ENCODE data around the gene SORL1. TPM values are rescaled to one million over a fixed set of nuclear protein-coding genes. Genes with fewer than 3 reads are reported as not detected.

The SORL1 gene
- total RNA-seq, 1 donor from 2014 or later = 28.4 TPM

DNA sequence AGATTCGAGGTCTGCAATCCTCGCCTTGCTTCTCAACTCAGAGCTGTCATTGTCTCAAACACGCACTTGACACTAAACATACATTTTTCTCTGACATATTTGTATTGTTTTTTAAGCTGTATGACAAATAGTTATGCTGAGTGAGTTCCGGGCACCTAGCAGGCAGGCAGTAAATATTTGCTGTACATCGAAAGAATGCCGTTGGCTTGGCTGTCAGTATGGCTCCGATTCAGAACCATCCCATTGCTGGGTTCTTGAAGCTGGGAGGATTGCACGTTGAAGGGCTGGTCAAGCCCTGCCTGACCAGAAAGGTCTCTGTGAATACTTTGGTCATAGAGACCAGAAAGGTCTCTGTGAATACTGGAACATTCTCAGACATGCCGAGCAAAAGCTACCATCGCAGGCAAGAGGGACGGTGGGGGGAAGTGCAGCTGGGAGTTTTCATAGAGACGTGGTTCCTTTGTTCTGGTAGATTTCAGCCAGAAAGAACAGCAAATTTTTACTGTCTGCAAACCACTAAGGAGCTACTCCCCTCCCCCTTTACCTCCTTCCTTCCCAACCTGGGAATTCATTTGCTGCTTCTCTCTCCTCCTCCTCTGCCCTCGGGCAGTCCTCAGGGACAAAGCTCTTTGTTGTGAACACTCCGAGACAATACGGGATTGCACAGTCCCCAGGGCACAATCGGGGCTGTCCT is 202.9 kb downstream of the SORL1 start:
- Mint-ChIP-seq H3K27ac (peak overlapping the region; percentile 67), H3K4me1 (peaks cover 24% of the 10 kb centered on the region), H3K36me3 (ENCODE audit: low read depth) (no peaks in the 10 kb centered on the region), H3K9me3 (no peaks in the 10 kb centered on the region), H3K27me3 (peaks cover 17% of the 10 kb centered on the region), H3K4me3 (peak overlapping the region; percentile 78)
- intact Hi-C loops (cut with micrococcal nuclease) = no loop called here
- no peak for DNase-seq

DNA sequence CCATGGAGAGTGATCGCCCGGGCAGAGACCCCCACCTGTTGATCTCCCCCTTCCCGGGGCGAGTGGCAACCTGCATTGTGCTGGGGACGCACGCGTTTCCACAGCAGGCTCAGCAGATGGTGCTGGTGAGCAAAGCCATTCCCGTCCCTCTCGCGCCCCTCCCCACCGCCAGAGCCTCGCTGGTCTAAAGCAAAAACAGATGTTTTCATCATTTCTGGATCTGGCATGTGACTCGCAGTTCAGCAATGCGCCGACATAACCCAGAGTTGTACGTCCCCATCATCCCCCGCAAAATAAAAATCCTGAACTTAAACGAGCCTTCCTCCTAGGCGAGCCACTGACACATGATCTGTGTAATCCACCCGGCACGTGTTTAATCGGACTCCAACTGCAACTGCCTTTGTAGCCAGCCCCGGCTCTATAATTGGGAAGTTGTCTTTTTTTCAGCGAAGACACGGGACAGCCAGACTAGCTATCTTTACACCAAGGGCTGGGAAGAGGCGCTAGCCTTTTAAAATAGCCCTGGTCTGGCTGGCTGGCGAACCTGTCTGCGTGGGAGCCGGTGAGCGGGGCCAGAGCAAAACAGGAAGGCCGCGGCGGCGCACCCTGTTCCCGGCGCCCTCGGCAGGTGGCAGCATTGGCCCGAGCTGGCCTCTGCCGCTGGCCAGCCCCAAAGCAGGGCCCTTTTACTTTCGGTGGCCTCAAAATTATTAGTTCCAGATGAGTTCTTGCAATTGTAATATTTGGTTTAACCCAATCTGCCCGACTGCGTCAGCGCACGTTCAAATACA is 203.6 kb downstream of the SORL1 start:
- peak; percentile 89 for DNase-seq
- peaks cover 17% of the 10 kb centered on the region for H3K27me3 Mint-ChIP-seq
- peak overlapping the region; percentile 67 for H3K27ac Mint-ChIP-seq
- peaks cover 17% of the 10 kb centered on the region for H3K4me1 Mint-ChIP-seq
- no peaks in the 10 kb centered on the region for H3K36me3 Mint-ChIP-seq (ENCODE audit: low read depth)
- intact Hi-C loops (cut with micrococcal nuclease) = loop anchor here (1.0 kb wide), 2 partner anchors 547 to 850 kb away; no protein-coding TSS in a partner anchor
- H3K4me3 Mint-ChIP-seq = peak overlapping the region; percentile 78
- H3K9me3 Mint-ChIP-seq = no peaks in the 10 kb centered on the region

DNA sequence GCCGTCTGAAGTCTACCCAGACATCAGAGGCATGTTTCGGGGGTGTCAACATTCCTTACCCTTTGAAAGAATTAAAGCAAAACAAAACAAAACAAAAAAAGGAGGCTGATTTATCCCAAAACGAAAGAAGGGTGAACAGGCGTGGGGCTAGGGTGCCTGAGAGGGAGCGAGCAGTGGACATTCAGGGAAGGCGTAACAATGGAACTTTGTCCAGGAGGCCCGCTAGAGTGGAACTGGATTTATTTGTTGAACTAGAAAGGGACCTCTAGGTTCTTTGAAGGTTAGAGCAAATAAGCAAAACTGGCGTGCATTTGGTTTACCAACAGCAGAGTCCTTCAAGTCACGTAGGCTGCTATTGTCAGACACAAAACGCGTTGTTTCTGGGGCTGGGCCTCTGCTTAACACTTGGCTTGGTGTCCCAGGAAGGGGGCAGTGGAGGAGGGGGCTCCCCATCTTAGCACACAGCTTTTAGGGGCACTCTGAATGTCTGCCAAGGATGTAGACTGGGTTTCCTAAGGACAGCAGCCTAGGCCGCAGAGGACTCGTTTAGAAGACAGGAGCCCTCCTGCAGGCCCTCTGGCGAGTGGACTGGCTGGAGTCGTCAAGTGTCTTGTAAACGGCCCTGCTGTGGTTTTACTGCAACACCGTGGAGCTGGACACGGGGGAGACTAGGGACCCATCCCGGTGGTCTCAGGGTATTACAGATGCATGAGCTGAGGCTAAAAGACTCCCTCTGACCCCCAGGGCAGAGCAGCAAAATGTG is 204.4 kb downstream of the SORL1 start:
- H3K27me3 Mint-ChIP-seq = peaks cover 17% of the 10 kb centered on the region
- peaks cover 10% of the 10 kb centered on the region for H3K4me1 Mint-ChIP-seq
- intact Hi-C loops (cut with micrococcal nuclease) = loop anchor here (1.0 kb wide), 2 partner anchors 546 to 849 kb away; no protein-coding TSS in a partner anchor
- no peak for DNase-seq
- H3K4me3 Mint-ChIP-seq = peak overlapping the region; percentile 78
- no peaks in the 10 kb centered on the region for H3K36me3 Mint-ChIP-seq (ENCODE audit: low read depth)
- no peak overlapping the region for H3K27ac Mint-ChIP-seq
- no peaks in the 10 kb centered on the region for H3K9me3 Mint-ChIP-seq

DNA sequence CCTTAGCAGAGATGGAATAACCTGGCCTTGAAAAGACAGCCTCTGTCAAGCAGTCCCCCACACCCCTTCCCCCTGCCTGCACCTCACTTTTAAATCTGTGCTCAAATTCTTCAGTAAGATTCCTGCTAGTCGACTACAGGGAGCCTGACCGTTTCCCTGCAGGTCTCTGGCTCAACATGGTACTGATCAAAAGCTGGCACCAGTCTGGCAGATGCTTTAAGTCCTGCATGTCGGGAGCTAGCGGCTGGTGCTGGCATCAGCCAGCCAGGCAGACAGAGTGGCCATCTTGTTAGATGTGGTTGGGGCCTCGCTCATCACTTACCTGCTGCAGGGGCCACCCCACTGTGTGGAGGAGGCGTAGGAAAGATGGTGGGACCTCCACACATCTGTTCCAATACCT is 205.0 kb downstream of the SORL1 start:
- Mint-ChIP-seq H3K4me3 (no peak overlapping the region), H3K36me3 (ENCODE audit: low read depth) (no peaks in the 10 kb centered on the region), H3K4me1 (peaks cover 10% of the 10 kb centered on the region), H3K9me3 (no peaks in the 10 kb centered on the region), H3K27me3 (peaks cover 17% of the 10 kb centered on the region), H3K27ac (no peak overlapping the region)
- intact Hi-C loops (cut with micrococcal nuclease) = no loop called here
- no peak for DNase-seq

DNA sequence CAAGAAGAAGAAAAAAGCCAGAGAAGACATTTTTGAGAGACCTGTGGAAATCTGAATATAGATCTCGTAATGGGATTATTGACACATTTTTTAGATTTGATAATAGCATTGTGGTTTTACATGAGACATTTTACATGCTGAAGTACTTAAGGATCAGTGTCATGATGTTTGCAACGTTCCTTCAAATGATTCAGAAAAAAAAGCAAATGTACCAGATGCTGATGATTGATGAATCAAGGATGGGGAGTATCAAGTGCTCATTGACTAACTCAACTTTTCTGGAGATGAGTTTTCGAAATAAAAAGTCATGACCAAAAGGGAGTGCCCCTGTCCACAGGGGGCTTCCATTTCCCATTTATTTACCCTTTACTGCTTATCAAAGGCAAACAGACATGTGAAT is 207.7 kb downstream of the SORL1 start:
- Mint-ChIP-seq H3K27me3 (peaks cover 7% of the 10 kb centered on the region), H3K9me3 (no peaks in the 10 kb centered on the region), H3K27ac (no peak overlapping the region), H3K4me3 (no peak overlapping the region), H3K4me1 (peaks cover 10% of the 10 kb centered on the region), H3K36me3 (ENCODE audit: low read depth) (no peaks in the 10 kb centered on the region)
- intact Hi-C loops (cut with micrococcal nuclease) = no loop called here
- no peak for DNase-seq

DNA sequence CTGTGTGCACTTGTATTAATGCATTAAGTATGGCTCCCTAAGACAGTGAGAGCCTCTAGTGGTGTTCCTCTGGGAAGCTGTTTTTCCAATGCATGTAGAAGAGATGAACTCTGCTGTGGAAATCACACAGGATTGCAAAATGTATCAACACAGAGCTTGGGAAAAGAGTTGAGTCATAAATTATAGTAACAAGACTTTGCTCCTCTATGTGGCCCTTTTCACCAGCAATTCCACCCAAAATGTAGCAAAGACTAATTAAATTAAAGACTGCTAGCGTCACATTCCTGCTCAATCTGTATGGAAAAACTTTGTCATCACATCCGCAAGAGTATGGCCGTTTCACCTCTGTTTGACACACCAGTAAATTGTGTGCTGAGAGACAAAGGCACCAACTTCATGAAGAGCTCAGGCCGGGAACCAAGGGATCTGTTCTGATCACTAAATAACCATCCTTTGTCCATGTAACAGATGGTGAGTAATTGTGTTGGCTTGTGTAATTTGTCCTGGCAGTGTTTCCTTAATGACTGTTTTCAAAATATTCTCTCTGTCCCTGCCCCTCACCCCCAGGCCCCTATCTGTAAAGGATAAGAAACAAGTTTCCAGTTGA is 209.9 kb downstream of the SORL1 start:
- DNase-seq = no peak
- no peak overlapping the region for H3K4me3 Mint-ChIP-seq
- peaks cover 2% of the 10 kb centered on the region for H3K27me3 Mint-ChIP-seq
- H3K36me3 Mint-ChIP-seq (ENCODE audit: low read depth) = no peaks in the 10 kb centered on the region
- intact Hi-C loops (cut with micrococcal nuclease) = no loop called here
- no peaks in the 10 kb centered on the region for H3K4me1 Mint-ChIP-seq
- no peaks in the 10 kb centered on the region for H3K9me3 Mint-ChIP-seq
- no peak overlapping the region for H3K27ac Mint-ChIP-seq

DNA sequence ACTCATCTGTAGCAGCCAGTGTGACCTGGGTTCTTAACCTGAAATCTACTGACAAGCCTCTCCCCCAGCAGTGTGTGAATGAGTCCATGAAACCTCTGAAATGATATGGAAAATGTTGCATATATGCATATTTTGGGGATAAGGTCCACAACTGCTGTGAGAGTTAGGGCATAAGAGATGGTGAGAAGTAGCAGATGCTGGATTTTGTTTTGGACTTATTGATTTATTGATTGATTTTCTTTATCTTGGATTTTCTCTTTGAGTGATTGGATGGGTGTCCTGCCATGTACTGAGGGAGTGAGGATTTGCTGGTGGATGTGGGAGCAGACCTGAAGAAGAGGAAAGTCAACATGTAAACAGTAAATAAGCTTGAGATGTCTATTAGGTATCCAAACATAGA is 212.0 kb downstream of the SORL1 start:
- H3K36me3 Mint-ChIP-seq (ENCODE audit: low read depth) = no peaks in the 10 kb centered on the region
- no peak for DNase-seq
- intact Hi-C loops (cut with micrococcal nuclease) = no loop called here
- H3K27ac Mint-ChIP-seq = no peak overlapping the region
- H3K4me3 Mint-ChIP-seq = no peak overlapping the region
- no peaks in the 10 kb centered on the region for H3K4me1 Mint-ChIP-seq
- peaks cover 2% of the 10 kb centered on the region for H3K27me3 Mint-ChIP-seq
- no peaks in the 10 kb centered on the region for H3K9me3 Mint-ChIP-seq

DNA sequence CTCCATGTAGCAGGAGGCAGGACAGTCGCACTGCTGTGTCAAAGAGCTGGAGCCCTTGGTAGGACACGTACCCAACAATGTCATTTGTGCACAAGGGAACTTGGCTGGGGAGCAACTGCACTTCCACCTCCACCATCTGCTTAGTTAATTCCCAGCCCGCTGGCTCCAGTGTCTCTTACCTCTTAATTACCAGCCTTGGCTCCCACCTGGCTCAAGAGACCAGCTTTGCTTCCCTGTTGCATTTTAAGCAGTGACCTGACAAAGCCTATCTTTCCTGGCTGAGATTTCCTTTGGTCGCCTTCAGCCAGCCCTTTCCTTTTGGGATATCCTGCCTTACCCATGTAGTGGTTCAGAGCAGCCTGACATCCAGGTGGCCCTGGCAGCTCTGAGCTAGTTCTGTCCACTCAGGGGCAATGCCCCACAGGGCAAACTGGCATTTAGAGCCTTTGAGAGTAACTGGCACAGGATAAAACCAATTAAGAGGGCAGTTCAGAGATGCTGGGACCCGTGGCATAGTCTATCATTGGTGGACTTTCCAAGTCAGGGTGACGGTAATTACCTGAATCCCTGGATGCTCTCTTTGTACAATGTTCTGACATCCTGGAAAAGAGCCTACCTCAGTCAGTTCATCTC is 213.2 kb downstream of the SORL1 start:
- no peak for DNase-seq
- Mint-ChIP-seq H3K27ac (no peak overlapping the region), H3K27me3 (peaks cover 2% of the 10 kb centered on the region), H3K36me3 (ENCODE audit: low read depth) (no peaks in the 10 kb centered on the region), H3K4me1 (no peaks in the 10 kb centered on the region), H3K4me3 (no peak overlapping the region), H3K9me3 (no peaks in the 10 kb centered on the region)
- intact Hi-C loops (cut with micrococcal nuclease) = no loop called here

DNA sequence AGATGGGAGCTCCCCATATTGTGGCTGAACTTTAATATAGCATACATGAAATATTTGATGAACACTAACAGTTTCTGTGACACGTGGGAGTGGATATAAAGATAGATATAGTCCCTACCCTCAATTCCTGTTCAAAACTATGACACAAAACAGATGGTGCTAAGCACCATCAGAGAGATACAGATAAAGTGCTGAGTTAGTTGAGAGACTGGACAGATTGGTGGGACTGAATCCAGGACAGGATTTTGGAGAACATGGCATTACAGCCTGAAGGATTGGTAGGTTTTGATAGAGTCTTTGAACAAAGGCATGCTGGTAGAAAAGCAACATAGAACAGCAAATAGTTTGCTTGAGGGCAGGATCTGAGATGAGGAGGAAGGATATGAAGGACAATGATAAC is 215.7 kb downstream of the SORL1 start:
- intact Hi-C loops (cut with micrococcal nuclease) = no loop called here

DNA sequence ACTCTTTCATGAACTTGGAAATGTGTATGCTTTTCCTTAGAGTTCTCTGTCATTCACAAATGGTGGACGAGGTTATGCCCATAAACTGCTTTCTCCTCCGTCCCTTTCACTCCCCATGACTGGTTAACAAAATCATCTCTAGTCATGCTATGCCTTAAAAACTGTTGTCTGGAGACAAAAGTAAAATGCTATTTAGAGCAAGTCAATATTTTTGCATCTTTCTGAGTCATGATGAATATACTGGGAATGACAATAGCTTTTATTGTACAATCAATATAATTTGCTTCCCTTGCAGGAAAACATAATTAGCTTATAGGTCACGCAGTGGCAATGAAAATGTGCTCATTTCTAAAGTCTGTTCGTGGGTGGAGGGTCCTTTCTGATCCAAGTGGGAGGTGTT is 217.3 kb downstream of the SORL1 start:
- H3K36me3 Mint-ChIP-seq (ENCODE audit: low read depth) = no peaks in the 10 kb centered on the region
- H3K4me1 Mint-ChIP-seq = no peaks in the 10 kb centered on the region
- no peak overlapping the region for H3K4me3 Mint-ChIP-seq
- H3K27ac Mint-ChIP-seq = no peak overlapping the region
- intact Hi-C loops (cut with micrococcal nuclease) = no loop called here
- H3K9me3 Mint-ChIP-seq = no peaks in the 10 kb centered on the region
- no peaks in the 10 kb centered on the region for H3K27me3 Mint-ChIP-seq
- DNase-seq = no peak

More for the DNA sequence above, 215.7 kb downstream of the SORL1 start:
- no peak for DNase-seq
- no peaks in the 10 kb centered on the region for H3K4me1 Mint-ChIP-seq
- no peaks in the 10 kb centered on the region for H3K9me3 Mint-ChIP-seq
- no peak overlapping the region for H3K27ac Mint-ChIP-seq
- H3K36me3 Mint-ChIP-seq (ENCODE audit: low read depth) = no peaks in the 10 kb centered on the region
- no peak overlapping the region for H3K4me3 Mint-ChIP-seq
- peaks cover 2% of the 10 kb centered on the region for H3K27me3 Mint-ChIP-seq

DNA sequence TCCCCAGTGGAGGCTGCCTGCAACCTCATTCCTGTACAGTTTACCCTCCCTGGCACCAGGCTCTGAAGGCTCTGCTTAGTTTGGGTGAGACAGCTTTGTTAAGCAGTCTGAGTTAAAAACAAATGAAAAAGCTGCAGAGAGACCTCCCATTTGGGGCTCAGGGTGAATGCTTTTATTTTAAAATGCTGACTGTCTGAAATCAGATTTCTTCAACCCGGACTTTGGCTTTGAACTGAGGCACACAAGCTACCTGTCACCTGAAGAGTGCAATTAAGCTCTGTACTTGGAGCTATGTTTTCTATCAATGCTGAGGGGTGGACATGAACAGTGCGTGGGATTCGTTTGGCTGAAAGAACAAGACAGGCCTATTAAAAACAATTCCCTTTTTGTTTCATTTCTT is 218.2 kb downstream of the SORL1 start:
- Mint-ChIP-seq H3K4me3 (no peak overlapping the region), H3K27ac (no peak overlapping the region), H3K27me3 (no peaks in the 10 kb centered on the region), H3K9me3 (no peaks in the 10 kb centered on the region), H3K36me3 (ENCODE audit: low read depth) (no peaks in the 10 kb centered on the region), H3K4me1 (no peaks in the 10 kb centered on the region)
- no peak for DNase-seq
- intact Hi-C loops (cut with micrococcal nuclease) = no loop called here

DNA sequence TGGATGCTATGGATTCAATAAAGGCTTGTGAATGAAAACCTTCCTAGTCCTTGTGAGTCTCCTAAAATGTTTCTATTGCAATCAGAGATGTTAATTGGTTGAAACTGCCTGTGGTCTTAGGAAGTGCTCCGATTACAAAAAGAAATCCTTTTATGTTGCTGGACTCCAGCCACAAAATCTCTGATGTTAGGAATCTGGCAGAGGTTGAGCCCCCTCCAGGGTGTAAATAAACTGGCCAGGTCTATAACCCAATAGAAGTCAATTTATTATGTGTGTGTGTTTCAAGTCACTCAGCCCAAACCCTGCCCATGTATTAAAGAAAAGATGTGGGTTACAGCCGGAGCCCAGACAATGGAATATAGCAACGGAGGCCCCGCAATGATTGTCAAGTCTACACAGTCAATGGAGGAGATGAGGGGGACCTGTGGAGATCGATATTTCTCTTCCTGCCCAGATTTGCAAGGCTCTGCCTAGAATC is 218.7 kb downstream of the SORL1 start:
- Mint-ChIP-seq H3K9me3 (no peaks in the 10 kb centered on the region), H3K36me3 (ENCODE audit: low read depth) (no peaks in the 10 kb centered on the region), H3K27me3 (no peaks in the 10 kb centered on the region), H3K27ac (no peak overlapping the region), H3K4me3 (no peak overlapping the region), H3K4me1 (no peaks in the 10 kb centered on the region)
- intact Hi-C loops (cut with micrococcal nuclease) = no loop called here
- no peak for DNase-seq

Measured in activated CD4-positive, alpha-beta T cell treated with anti-CD3 and anti-CD28 coated beads, Interleukin-2, amount 10 ng/mL, durations not matched to agents 24 days and 14 days (primary cell).